Hepatocyte (in vitro differentiated cells): ENCODE measurements around the gene ITPKB. TPM values are rescaled to one million over a fixed set of nuclear protein-coding genes. Genes with fewer than 3 reads are reported as not detected.

Experiments used
- DNase-seq: peaks from one replicate; pipeline ENCODE4 v3.0.0-alpha.2; 2016; ENCODE audit warnings: low spot score
- H2AFZ ChIP-seq: fragments of 200-600 bp; sonication (generic); 2 replicates; pipeline ENCODE4 v1.6.0; 2016; ENCODE audit warnings: antibody characterized with exemption, mild to moderate bottlenecking
- H3K27ac ChIP-seq: fragments of 200-600 bp; sonication (generic); 2 replicates; pipeline ENCODE4 v1.5.1; 2016; ENCODE audit warnings: mild to moderate bottlenecking
- H3K27me3 ChIP-seq: fragments of 200-600 bp; sonication (generic); 2 replicates; pipeline ENCODE4 v1.6.1; 2016
- H3K36me3 ChIP-seq: fragments of 200-600 bp; sonication (generic); replicated peaks from 2 replicates; pipeline ENCODE4 v1.5.1; 2016; ENCODE audit warnings: low read depth; ENCODE audit not compliant: insufficient read depth
- H3K4me1 ChIP-seq: fragments of 200-600 bp; sonication (generic); 2 replicates; pipeline ENCODE4 v1.5.1; 2016; ENCODE audit warnings: mild to moderate bottlenecking, moderate library complexity; ENCODE audit not compliant: insufficient read depth
- H3K4me2 ChIP-seq: fragments of 200-600 bp; sonication (generic); 2 replicates; pipeline ENCODE4 v1.6.0; 2016
- H3K4me3 ChIP-seq: fragments of 200-600 bp; sonication (generic); 2 replicates; pipeline ENCODE4 v1.5.1; 2016; ENCODE audit warnings: mild to moderate bottlenecking
- H3K79me2 ChIP-seq: fragments of 200-600 bp; sonication (generic); 2 replicates; pipeline ENCODE4 v1.6.0; 2017; ENCODE audit warnings: mild to moderate bottlenecking
- H3K9me2 ChIP-seq: fragments of 200-600 bp; sonication (generic); replicated peaks from 2 replicates; pipeline ENCODE4 v1.6.0; 2017; ENCODE audit warnings: mild to moderate bottlenecking; ENCODE audit not compliant: insufficient read depth
- H3K9me3 ChIP-seq: fragments of 200-600 bp; sonication (generic); 2 replicates; pipeline ENCODE4 v1.5.1; 2016; ENCODE audit warnings: low read depth, mild to moderate bottlenecking
- H4K20me1 ChIP-seq: fragments of 200-600 bp; sonication (generic); 2 replicates; pipeline ENCODE4 v1.6.0; 2016; ENCODE audit warnings: mild to moderate bottlenecking; ENCODE audit not compliant: insufficient read depth, poor library complexity, severe bottlenecking
- EZH2 ChIP-seq: fragments of 200-600 bp; sonication (generic); IDR thresholded peaks from 2 replicates; pipeline ENCODE4 v1.6.1; 2016; ENCODE audit warnings: antibody characterized with exemption, mild to moderate bottlenecking, borderline replicate concordance
- EZH2phosphoT487 ChIP-seq: fragments of 200-600 bp; sonication (generic); IDR thresholded peaks from one replicate; pipeline ENCODE4 v1.6.1; 2018; ENCODE audit warnings: antibody characterized with exemption, mild to moderate bottlenecking, low read depth, moderate library complexity; ENCODE audit not compliant: unreplicated experiment, severe bottlenecking
- WGBS: methylation state at CpG from one replicate; pipeline ENCODE4 v1.1.6; 2016; ENCODE audit warnings: low lambda C conversion rate; ENCODE audit errors: missing lambda C conversion rate; 5-methylcytosine and 5-hydroxymethylcytosine counted together
- polyA plus RNA-seq: library from polyadenylated mRNA; unstranded; fragments of >200 nt; fragmentation: Nextera tagmentation; extraction: Ambion mirVana; gene quantifications from 2 replicates; pipeline ENCODE4 v1.2.1, GENCODE V29; 2016
- total RNA-seq: library from RNA; depleted of rRNA; stranded (reverse); fragments of >200 nt; gene quantifications from 2 replicates; pipeline ENCODE4 v1.2.3, GENCODE V29; 2014
- TF ChIP-seq, protein P1 (sequence below): fragments of 200-600 bp; sonication (generic); IDR thresholded peaks from 2 replicates; pipeline ENCODE4 v1.5.1; 2016; ENCODE audit warnings: antibody characterized with exemption, mild to moderate bottlenecking; ENCODE audit not compliant: poor library complexity

The ITPKB gene
- total and polyA plus RNA-seq, 2 experiments from 2014 or later = 11.0 to 13.8 TPM

DNA sequence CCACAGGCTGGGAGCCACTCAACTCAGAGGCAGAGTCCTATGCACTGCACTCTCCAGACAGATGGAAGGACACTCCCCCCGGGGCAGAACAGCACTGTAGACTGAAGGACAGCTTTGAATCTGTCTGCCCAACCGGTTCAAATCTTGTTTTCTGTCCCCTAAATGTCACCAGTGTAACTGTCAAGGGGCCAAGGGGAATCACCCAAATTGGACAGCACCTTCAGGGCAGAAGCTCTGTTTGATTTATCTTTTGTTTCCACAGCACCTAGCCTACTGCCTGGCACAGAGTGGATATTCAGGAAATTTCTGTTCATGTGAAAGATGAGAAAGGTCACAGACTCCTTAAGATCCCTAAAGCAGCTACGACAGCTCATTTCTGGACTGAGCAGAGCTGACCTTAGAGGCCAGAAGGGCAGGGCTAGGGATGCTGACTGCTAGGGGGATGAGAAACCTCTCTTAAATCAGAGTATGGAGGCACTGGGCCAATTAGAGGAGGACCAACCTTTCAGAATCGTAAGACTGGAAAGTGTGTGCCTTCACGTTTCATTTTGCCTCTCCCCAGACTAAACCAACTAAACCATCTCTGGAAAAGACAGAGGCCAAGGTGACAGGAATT is 41.0 kb downstream of the ITPKB start:
- Histone ChIP-seq H2AFZ (no peak overlapping the region), H4K20me1 (no peaks in the 10 kb centered on the region), H3K27me3 (no peaks in the 10 kb centered on the region), H3K9me2 (no peaks in the 10 kb centered on the region), H3K4me3 (no peak overlapping the region), H3K9me3 (no peaks in the 10 kb centered on the region), H3K36me3 (no peaks in the 10 kb centered on the region), H3K79me2 (no peaks in the 10 kb centered on the region), H3K4me1 (peaks cover 12% of the 10 kb centered on the region), H3K27ac (peak overlapping the region; percentile 60), H3K4me2 (no peak overlapping the region)
- WGBS = 92% methylated on average over 5 of the region's 5 CpGs
- TF ChIP-seq, protein P1, sequence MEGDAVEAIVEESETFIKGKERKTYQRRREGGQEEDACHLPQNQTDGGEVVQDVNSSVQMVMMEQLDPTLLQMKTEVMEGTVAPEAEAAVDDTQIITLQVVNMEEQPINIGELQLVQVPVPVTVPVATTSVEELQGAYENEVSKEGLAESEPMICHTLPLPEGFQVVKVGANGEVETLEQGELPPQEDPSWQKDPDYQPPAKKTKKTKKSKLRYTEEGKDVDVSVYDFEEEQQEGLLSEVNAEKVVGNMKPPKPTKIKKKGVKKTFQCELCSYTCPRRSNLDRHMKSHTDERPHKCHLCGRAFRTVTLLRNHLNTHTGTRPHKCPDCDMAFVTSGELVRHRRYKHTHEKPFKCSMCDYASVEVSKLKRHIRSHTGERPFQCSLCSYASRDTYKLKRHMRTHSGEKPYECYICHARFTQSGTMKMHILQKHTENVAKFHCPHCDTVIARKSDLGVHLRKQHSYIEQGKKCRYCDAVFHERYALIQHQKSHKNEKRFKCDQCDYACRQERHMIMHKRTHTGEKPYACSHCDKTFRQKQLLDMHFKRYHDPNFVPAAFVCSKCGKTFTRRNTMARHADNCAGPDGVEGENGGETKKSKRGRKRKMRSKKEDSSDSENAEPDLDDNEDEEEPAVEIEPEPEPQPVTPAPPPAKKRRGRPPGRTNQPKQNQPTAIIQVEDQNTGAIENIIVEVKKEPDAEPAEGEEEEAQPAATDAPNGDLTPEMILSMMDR = no peak
- TF ChIP-seq EZH2phosphoT487 = no peak
- no peak for TF ChIP-seq EZH2
- DNase-seq = no peak

DNA sequence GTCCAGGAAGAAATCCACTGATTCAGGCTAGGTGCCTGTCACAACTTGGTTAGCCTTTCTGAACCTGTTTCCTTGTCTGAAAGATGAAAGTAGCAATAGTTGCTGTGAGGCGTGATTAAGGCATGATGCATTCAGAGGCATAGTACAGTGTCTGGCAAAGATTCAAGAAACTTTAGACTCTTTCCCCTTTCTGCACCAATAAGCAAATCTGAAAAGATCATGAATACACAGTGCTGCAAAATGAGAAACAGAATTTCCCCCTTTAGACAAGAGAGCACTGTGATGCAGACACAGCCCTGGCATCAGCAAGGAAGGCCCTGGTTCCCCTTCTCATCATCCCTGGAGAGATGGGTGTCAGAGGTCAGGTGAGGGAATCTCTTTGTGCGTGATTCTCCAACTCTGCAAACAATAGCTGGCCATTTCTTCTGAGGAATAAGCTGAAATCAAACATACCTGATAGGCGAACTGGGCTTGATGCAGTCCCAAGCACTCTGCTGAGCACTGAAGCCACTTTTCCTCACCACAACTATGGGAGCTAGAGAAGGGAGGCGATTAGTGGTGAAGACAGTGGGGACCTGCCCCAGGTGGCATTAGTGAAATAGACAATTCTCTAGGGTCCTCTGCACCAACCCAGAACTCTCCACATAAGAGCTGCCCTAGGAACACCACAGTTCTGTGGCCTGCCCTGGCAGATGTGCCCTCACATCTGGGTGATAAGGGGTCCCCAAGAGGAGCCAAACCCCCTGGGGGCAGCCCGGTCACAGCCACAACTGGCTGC is 41.7 kb downstream of the ITPKB start:
- H3K4me2 ChIP-seq = no peak overlapping the region
- H3K4me3 ChIP-seq = no peak overlapping the region
- H3K79me2 ChIP-seq = no peaks in the 10 kb centered on the region
- no peak overlapping the region for H2AFZ ChIP-seq
- H4K20me1 ChIP-seq = no peaks in the 10 kb centered on the region
- H3K9me3 ChIP-seq = no peaks in the 10 kb centered on the region
- no peaks in the 10 kb centered on the region for H3K9me2 ChIP-seq
- TF ChIP-seq EZH2 (no peak), EZH2phosphoT487 (no peak)
- no peaks in the 10 kb centered on the region for H3K27me3 ChIP-seq
- peak overlapping the region; percentile 60 for H3K27ac ChIP-seq
- peaks cover 7% of the 10 kb centered on the region for H3K4me1 ChIP-seq
- H3K36me3 ChIP-seq = no peaks in the 10 kb centered on the region
- WGBS = 78% methylated on average over 5 of the region's 5 CpGs
- DNase-seq = peak; percentile 37

DNA sequence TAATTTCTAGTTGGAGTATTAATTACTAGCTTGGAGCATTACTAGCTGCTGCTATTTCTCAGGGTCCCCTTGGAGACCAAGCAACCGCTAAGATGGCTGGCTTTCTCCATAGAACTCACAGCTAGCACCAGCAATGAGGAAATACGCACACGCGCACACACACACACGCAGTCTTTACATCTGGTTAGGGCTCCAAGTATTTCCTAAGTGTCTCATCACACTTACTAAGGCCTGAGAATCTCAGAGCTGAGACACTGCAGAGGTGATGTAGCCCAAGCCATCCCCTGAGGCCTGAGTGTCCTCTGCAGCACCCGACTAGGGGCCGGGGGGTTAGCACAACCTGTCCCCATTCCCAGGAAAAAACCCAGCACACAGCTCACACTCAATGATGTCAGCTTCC is 42.5 kb downstream of the ITPKB start:
- no peaks in the 10 kb centered on the region for H3K4me1 ChIP-seq
- 97% methylated on average over 7 of the region's 7 CpGs for WGBS

DNA sequence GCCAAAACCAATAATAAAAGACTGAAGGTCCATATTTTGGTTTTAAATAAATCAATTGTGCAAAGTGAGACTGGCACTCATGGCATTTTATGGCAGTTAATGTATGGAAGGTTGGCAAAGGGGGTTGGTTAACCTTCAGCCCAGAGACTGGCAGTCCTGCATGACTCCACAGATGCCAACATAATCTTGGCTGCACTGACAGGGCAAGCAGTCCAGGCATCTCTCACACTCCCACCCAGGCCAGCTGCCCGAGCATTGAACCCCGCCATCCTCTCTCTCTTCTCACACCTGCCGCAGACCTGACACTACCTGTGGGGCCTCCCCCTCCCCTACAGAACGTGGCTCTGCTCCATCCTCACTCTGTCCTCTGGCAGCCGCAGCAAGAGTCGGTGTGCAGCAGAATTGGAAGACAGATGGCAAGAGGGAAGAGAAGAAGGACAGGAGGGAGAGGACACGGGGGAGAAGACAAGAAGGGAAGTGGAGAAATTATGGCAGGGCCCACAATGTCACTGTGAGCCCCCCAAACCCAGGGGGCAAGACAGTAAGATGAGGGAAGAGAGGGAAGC is 43.7 kb downstream of the ITPKB start:
- 92% methylated on average over 7 of the region's 7 CpGs for WGBS
- H3K27ac ChIP-seq = no peak overlapping the region
- DNase-seq = no peak

More for the DNA sequence above, 42.5 kb downstream of the ITPKB start:
- Histone ChIP-seq H3K4me2 (no peak overlapping the region), H3K9me2 (no peaks in the 10 kb centered on the region), H4K20me1 (no peaks in the 10 kb centered on the region), H3K9me3 (no peaks in the 10 kb centered on the region), H3K27me3 (no peaks in the 10 kb centered on the region), H2AFZ (no peak overlapping the region), H3K79me2 (no peaks in the 10 kb centered on the region), H3K4me3 (no peak overlapping the region), H3K36me3 (no peaks in the 10 kb centered on the region), H3K27ac (peak overlapping the region; percentile 15)
- DNase-seq = no peak
- no peak for TF ChIP-seq EZH2phosphoT487

More for the DNA sequence above, 43.7 kb downstream of the ITPKB start:
- Histone ChIP-seq H3K4me3 (no peak overlapping the region), H3K27me3 (no peaks in the 10 kb centered on the region), H3K36me3 (no peaks in the 10 kb centered on the region), H2AFZ (no peak overlapping the region), H3K4me2 (no peak overlapping the region), H4K20me1 (no peaks in the 10 kb centered on the region), H3K79me2 (no peaks in the 10 kb centered on the region), H3K9me3 (no peaks in the 10 kb centered on the region), H3K4me1 (peaks cover 5% of the 10 kb centered on the region), H3K9me2 (no peaks in the 10 kb centered on the region)
- TF ChIP-seq, protein P1 = no peak
- no peak for TF ChIP-seq EZH2
- TF ChIP-seq EZH2phosphoT487 = no peak
